ENCODE results near the gene NAALADL2. TPM values are rescaled to one million over a fixed set of nuclear protein-coding genes. Genes with fewer than 3 reads are reported as not detected.

NAALADL2 gene
- total RNA-seq, 1 donor, result 13.4 TPM

DNA sequence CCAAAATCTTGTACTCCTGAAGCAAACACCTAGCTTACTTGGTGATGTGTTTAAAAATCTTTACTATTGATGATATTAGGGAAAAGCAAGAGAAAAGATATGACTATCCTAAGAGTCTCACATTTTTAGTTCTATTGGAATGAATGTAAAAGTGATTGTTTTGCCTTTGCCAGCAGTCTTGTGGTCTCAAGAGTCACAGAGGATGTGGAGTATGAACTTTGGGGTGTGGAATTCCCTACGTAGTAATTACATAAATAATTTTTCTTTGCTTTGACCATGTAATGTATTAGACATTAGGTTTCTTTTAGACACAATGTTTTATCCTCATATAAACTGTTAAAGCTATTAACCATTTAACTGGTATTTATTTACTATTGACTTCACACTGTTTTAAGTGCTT is 387.6 kb downstream of the NAALADL2 start:
- no peak for DNase-seq (ENCODE audit: low read depth)
- H3K4me3 ChIP-seq (ENCODE audit: low read depth, low read length), result no peak overlapping the region
- TF ChIP-seq, protein P1, sequence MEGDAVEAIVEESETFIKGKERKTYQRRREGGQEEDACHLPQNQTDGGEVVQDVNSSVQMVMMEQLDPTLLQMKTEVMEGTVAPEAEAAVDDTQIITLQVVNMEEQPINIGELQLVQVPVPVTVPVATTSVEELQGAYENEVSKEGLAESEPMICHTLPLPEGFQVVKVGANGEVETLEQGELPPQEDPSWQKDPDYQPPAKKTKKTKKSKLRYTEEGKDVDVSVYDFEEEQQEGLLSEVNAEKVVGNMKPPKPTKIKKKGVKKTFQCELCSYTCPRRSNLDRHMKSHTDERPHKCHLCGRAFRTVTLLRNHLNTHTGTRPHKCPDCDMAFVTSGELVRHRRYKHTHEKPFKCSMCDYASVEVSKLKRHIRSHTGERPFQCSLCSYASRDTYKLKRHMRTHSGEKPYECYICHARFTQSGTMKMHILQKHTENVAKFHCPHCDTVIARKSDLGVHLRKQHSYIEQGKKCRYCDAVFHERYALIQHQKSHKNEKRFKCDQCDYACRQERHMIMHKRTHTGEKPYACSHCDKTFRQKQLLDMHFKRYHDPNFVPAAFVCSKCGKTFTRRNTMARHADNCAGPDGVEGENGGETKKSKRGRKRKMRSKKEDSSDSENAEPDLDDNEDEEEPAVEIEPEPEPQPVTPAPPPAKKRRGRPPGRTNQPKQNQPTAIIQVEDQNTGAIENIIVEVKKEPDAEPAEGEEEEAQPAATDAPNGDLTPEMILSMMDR (IDR thresholded peaks at IDR 0.05; ENCODE audit: insufficient read depth, low read depth, low read length), result no peak

DNA sequence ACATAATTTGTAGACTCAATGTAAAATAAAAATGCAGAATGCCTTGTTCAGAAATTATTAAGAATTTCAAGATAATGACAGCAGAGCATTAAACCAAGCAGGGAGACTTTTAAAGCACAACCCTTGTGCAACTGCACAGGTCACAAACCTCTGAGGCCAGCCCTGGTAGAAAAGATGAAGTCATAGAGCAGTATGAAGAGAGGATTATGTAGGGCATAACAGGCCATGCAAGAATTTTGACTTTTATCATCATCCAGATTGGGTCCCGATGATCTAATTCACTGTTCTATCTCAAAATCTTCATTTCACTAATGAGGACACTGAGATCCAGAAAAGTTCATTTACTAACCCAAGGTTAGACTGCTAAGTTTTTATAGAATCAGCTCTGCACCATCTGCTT is 388.5 kb downstream of the NAALADL2 start:
- TF ChIP-seq, protein P1 (IDR thresholded peaks at IDR 0.05; ENCODE audit: insufficient read depth, low read depth, low read length), result no peak
- no peak overlapping the region for H3K4me3 ChIP-seq (ENCODE audit: low read depth, low read length)
- no peak for DNase-seq (ENCODE audit: low read depth)

DNA sequence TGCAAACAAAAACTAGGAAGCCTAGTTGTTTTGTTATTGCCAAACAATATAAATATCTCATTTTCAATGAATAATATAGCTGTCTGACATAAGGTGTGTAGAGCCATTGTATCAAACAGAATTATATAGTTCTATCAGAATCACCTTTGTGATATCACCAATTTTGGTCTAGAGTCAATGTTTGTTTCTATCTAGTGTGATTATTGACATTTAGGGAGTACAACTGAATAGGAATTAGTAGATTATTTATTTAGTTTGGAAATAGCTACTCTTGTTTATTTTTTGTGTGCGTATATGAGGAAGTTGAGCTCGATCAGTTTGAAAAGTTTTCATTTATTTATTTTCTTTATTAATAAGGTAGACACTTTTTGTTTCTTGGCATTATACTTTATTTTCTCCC is 389.7 kb downstream of the NAALADL2 start:
- H3K4me3 ChIP-seq (ENCODE audit: low read depth, low read length), result no peak overlapping the region
- TF ChIP-seq, protein P1 (IDR thresholded peaks at IDR 0.05; ENCODE audit: insufficient read depth, low read depth, low read length), result no peak
- DNase-seq (ENCODE audit: low read depth), result no peak

DNA sequence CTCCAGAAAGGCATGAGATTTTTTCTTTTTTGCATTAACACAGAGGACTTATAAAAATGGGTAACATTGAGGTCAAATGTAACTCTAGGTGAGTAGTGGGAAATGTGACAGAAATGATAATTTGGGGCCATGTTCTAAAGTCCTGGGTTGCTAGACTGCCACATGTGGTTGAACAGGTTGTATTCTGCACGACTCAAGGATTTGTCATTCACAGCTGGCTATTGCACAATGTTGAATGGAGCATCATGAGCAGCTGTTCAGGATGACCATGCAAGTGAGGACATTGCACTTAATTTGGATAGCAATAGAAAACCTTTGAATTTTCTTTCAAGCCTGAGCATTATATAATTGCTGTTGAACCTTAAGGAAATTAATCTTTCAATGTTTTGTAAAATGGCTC is 396.6 kb downstream of the NAALADL2 start:
- DNase-seq (ENCODE audit: low read depth), result peak; percentile 68
- H3K4me3 ChIP-seq (ENCODE audit: low read depth, low read length), result no peak overlapping the region
- TF ChIP-seq, protein P1 (IDR thresholded peaks at IDR 0.05; ENCODE audit: insufficient read depth, low read depth, low read length), result no peak

DNA sequence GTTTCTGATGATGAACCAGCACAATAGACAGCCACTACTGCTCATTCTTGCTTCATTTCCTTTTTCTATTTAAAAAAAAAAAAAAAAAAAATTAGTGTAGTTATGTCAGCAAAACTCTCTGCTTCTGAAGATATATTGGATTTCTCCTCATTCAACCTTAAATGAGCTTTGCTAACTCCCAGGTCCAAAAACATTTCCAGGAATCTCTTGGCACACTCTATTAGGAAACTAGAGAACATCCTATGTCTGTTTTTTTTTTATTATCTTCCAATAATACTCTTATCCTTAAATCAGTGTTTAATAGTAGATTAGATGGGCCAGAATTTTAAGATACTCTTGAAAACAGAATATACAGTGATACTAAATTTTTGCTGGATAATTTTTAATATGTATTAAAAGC is 398.0 kb downstream of the NAALADL2 start:
- TF ChIP-seq, protein P1 (IDR thresholded peaks at IDR 0.05; ENCODE audit: insufficient read depth, low read depth, low read length), result no peak
- DNase-seq (ENCODE audit: low read depth), result no peak
- H3K4me3 ChIP-seq (ENCODE audit: low read depth, low read length), result no peak overlapping the region

DNA sequence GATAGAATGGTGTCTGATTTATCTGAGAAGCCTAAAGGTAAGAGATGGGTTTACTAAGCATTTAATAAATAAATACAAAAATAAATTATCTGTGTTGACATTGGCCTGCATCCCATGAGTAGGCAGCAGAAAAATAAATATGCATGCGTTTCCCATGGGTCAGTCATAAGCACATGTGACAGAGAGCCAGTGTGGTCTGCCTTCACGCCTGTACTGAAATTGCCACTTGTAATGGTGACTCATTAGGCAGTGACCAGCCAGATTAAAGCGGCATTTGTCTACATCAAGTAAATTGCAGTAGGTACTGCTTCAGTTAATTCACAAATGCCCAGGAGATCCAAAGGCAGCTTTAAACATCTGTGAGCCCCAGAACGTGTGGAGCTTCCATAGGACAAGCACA is 399.6 kb downstream of the NAALADL2 start:
- no peak overlapping the region for H3K4me3 ChIP-seq (ENCODE audit: low read depth, low read length)
- TF ChIP-seq, protein P1 (IDR thresholded peaks at IDR 0.05; ENCODE audit: insufficient read depth, low read depth, low read length), result no peak
- no peak for DNase-seq (ENCODE audit: low read depth)

DNA sequence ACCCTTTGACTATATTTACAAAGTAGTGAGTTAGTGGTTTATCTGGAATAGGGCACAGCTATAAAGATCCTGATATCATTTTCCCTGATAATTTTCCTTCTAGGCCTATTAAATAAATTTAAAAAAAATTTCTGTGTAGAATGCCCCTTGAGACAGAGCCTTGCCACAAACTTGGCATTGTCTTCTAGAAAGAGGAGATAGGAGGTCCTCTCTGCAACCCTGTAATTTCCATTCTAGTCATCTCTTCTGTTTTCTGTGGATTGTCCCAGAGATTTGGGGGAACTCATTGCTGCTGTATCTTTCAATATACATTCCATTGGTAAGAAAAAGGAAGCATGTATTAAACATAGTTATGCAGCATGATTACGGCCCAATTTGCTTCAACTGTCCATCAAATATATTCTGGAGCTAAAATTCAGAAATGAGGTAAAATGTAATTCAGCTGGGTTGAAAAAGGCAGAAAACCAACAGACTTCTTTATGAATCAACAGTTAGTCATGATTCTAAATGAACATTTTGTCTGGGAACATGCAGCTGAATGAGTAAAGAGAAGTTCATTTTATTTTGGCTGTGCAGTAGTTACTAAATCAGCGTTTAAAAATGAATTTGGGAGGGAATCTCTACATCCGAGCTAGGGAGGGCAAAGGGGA is 401.1 kb downstream of the NAALADL2 start:
- DNase-seq (ENCODE audit: low read depth), result no peak
- TF ChIP-seq, protein P1 (IDR thresholded peaks at IDR 0.05; ENCODE audit: insufficient read depth, low read depth, low read length), result no peak
- H3K4me3 ChIP-seq (ENCODE audit: low read depth, low read length), result no peak overlapping the region

Data from fibroblast of villous mesenchyme (primary cell).